IPS DF 4.7 (cell line): ENCODE data around the gene CSH1.
"Not testable (repeated sequence)": the region's sequence is repeated elsewhere in the genome, so short reads cannot be mapped to it uniquely, and the experiment has no call there.

Experiments used
- DNase-seq: peaks from one replicate; pipeline ENCODE4 v3.0.0-alpha.2; 2013; ENCODE audit warnings: low spot score; ENCODE audit errors: extremely low read depth

Gene CSH1

DNA sequence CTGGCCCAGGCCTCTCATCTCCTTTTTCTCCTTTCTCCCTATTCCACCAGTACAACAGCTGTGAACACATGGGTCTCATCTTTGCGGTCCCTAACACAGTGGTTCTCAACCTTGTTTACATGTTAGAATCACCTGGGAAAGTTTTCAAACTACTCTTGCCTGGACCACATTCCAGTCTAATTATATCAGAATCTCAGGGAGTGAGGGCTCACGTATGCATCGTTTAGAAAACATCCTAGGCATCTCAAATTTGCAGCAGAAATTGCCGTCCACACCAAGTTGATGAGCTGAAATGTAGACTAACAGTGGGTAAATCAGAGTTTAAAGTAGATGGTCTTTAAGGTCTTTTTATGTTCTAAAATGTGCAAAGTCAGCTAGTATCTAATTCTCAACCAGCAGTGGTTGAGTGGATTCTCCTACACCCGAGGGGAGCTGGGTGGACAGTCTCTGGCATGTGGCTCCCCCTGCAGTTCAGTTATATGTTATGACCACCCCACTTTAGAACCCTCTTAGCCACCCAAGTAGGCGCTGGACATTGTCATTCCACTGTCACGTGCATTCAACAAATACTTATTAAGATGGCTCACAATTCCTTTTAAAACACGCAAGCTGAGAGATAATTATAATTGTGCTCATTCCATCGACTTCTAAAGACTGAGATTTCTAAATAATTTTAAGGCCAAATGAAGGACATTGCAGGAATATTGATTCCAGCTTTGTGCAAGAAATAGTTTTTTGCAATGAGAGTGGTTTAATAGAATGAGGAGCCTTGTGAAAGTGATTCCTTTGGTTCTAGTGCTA is 26.7 kb downstream of the CSH1 start:
- not testable (repeated sequence) for DNase-seq

DNA sequence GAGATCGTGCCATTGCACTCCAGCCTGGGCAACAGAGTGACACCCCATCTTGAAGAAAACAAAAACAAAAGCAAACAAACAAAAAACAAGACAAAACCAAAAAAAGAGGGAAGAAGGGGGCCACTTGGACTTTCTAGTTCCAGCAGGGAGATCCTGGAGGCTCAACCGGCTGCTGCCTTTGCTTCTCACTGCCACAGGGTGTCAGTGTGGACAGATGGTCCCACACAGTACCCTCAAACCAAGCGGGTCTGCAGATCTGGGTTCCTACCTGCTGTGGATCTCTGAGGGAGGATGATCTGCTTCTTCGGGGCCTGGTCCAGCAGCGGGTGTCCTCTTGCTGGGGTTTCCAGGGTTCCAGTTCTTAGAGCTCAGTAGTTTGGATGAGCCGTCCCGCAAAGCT is 29.7 kb downstream of the CSH1 start:
- DNase-seq, result not testable (repeated sequence)

DNA sequence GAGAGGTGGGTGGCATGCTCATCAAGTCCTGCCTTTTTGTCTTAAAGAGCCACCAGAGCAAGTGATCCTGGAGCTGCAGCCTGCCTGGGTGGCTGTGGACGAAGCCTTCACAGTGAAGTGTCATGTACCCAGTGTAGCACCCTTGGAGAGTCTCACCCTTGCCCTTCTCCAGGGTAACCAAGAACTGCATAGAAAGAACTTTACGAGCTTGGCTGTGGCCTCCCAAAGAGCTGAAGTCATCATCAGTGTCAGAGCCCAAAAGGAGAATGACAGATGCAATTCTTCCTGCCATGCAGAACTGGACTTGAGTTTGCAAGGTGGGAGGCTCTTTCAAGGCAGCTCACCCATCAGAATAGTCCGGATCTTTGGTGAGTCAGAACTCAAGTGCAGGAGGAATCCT is 37.1 kb downstream of the CSH1 start:
- no peak for DNase-seq

DNA sequence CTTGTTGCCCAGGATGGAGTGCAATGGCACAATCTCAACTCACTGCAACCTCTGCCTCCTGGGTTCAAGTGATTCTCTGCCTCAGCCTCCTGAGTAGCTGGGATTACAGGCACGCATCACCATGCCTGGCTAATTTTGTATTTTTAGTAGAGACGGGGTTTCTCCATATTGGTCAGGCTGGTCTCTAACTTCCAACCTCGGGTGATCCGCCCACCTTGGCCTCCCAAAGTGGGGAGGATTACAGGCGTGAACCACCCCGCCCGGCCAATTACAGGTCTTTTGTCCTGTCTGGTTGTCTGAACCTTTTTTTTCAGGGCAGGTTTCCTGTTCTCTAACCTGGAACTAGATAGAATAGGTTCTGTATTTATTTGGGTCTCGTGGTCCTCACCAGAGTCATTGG is 39.9 kb downstream of the CSH1 start:
- DNase-seq, result not testable (repeated sequence)

DNA sequence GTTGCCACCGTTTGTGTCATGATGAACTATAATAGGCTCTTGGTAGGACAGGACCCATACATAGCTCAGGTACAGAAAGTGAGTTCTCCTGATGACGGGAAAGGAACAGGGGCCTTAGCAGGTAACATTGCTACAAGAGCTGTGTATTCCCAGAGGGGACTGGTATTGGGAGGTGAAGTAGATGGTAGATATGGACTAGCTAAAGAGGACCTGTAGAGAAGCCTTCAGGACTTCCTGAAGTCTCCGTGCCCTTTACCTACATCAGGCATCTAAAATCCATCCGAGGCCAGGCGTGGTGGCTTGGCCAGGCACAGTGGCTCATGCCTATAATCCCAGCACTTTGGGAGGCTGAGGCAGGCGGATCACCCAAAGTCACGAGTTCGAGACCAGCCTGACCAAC is 41.2 kb downstream of the CSH1 start:
- no peak for DNase-seq

DNA sequence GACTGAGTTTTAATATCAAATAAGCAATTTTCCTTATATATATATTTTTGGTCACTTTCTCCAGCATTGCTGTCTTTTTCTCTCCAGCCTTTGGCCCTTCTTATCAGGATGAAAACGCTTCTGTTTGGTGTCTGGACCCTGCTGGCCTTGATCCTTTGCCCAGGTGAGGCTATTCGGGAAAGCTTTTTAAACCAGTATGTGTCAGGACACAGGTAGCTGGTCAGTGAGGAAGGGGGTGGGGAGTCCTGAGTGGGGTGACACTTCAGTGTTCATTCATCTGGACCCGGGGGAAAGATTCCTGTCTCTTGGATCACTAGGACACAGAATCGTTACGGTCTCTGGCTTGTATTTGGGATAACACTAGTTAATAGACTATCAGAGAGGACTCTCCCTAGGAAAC is 41.7 kb downstream of the CSH1 start:
- DNase-seq, result no peak

DNA sequence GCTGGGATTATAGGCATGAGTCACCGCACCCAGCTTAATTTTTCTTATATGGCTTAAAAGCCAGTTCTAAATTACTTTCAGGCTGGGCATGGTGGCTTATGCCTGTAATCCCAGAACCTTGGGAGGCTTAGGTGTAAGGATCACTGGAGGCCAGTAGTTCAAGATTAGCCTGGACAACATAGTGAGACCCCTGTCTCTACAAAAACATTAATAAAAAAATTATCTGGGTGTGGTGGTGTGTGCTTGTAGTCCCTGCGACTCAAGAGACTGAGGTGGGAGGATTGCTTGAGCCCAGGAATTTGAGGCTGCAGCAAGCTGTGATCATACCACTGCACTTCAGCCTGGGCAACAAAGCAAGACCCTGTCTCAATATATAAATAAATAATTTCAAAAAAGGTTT is 43.1 kb downstream of the CSH1 start:
- DNase-seq, result no peak

DNA sequence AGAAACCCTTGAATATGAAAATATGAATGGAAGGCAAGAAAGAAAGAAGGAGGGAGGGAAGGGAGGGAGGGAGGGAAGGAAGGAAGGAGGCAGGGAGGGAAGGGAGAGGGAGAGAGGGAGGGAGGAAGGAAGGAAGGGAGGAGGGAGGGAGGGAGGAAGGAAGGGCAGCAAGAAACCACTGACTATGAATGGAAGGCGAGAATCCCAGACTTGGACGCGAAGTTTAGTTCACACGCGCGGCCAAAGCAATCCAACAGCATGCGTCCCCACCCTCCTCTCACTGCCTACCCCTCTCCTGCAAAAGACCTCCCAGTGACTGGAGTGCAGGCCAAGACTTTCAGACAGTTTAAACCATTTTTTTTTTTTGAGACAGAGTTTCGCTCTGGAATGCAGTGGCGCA is 46.0 kb downstream of the CSH1 start:
- DNase-seq, result no peak

DNA sequence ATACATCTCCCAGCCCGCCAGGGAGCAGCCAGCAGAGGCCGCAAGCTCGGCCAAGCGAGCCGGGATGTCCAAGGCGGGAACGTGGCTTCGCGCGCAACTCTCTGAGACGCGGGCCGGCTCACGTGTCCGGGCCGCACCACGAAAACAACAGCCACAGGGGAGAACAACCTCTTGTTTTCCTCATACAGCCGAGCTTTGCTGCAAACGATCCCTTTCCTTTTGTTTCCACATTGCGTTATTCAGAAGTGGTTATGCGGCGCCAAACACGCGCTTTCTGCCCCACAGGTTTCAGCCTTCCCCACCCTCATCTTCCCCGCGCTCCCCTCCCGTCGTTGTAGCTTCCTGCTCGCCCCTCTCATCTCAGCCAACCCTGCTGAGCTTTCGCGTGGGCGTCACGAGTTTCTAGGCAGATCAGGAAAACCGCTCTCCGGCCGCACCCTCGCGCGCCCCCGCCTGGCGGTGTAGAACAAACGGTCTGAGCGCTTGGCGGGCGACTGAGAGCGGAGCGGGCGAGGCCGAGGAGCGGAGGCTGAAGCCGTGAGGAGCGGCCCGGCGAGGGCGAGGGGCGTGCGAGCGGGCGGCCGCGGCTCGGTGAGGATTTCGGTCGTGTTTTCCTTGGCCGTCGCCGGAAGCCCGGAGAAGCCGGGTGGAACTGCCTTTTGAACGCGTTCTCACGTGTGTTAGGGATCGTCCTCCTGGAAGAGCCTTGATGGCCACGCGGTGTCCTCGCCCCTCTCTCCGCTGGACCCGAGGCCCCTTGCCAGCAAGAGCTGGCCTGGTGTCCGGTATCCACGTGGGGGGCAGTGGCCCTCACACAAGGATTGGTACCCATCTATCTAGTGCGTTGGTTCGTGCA is 47.3 kb downstream of the CSH1 start:
- DNase-seq, result peak; percentile 78

DNA sequence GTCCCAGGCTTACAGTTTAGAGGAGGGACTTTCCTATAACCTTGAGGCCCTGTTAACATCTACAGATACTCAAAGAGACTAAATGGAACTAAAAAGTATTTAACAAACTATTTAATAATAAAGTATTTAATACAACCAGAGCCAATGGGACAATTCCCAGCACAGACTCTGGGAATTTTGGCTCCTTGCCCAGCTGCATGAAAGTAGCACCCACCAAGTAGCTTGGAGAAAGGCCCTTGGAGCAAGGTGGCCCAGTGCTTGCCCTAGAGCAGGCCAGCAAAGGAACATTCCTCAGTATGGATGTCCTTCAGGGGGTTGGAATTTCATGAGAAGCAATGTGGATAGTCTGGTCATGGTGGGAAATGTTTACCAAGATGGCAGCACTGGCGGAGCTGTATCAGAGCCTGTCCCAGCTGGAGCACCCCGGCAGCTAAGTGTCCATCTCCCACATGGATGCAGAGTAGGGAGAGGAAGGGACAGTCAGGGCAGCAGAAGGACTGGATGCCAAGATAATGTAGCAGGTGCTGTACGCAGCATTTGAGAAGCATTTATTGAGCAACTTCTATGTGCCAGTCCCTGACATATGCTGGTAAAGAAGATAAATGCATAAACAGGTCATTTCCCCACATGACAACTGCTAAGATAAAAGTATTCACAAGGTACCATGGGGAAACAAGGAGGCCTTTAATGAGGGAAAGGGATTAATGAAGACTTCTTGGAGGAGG is 48.7 kb downstream of the CSH1 start:
- DNase-seq, result no peak

DNA sequence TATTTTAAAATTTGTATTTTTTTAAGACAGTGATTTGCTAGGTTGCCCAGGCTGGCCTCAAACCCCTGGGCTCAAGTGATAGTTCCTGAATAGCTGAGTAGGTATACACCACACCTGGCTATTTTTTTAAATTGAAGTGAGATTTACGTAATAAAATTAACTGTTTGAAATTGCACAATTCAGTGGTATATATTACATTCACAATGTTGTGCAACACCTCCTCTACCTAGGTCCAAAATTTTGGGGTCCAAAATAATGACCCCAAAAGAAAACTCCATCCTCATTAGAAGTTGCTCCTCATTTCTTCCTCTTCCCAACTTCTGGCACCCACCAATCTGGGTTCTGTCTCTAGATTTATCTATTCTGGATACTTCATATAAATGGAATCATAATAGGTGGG is 50.9 kb downstream of the CSH1 start:
- DNase-seq, result no peak
